Panc1 (cell line): Measurements from ENCODE around the gene LIMK2. TPM values are rescaled to one million over a fixed set of nuclear protein-coding genes. Genes with fewer than 3 reads are reported as not detected.

Source experiments
- ATAC-seq: fragments of 200-7000 bp; cut with Tn5 transposase; 2 replicates; pipeline ENCODE4 v1.9.1; 2020; ENCODE audit warnings: mild to moderate bottlenecking, moderate library complexity
- BruUV-seq: library from RNA; stranded (reverse); fragments of 400-500 nt; replicated peaks from 2 replicates; lab custom pipeline; 2021; lab: Mats Ljungman, UMichigan
- CTCF ChIA-PET: fragments of 300-600 bp; sonication (Branson Sonifier 250); formaldehyde crosslinking; loops from one replicate; lab custom pipeline; 2022; ENCODE audit warnings: antibody characterized with exemption; lab: Charles Lee
- POLR2A ChIA-PET: fragments of 300-600 bp; sonication (Branson Sonifier 250); formaldehyde crosslinking; loops from one replicate; lab custom pipeline; 2022; ENCODE audit warnings: antibody characterized with exemption; lab: Charles Lee
- DNase-seq: peaks from one replicate; pipeline ENCODE4 v3.0.0-alpha.2; 2010; ENCODE audit warnings: low read depth, low spot score
- H3K27ac ChIP-seq: 2 replicates; pipeline ENCODE4 v1.5.1; 2011; ENCODE audit warnings: mild to moderate bottlenecking, low read length, inconsistent platforms
- H3K27me3 ChIP-seq: fragments of 200-500 bp; sonication (Bioruptor generic); 2 replicates; pipeline ENCODE4 v1.6.0; 2014; ENCODE audit warnings: low read length, inconsistent platforms; ENCODE audit not compliant: control insufficient read depth, insufficient read depth
- H3K36me3 ChIP-seq: fragments of 200-500 bp; sonication (Bioruptor generic); 2 replicates; pipeline ENCODE4 v1.5.1; 2014; ENCODE audit warnings: inconsistent platforms, mild to moderate bottlenecking, low read length, moderate library complexity; ENCODE audit not compliant: control insufficient read depth, insufficient read depth
- H3K4me1 ChIP-seq: 2 replicates; pipeline ENCODE4 v1.5.1; 2011; ENCODE audit warnings: inconsistent platforms, mild to moderate bottlenecking, low read length, moderate library complexity; ENCODE audit not compliant: control insufficient read depth, insufficient read depth
- H3K4me3 ChIP-seq, 2 experiments: 2 replicates each; pipeline ENCODE4 v1.5.1; 2011 to 2012; ENCODE audit warnings: low read depth in 2 of 2, low read length in 2 of 2, mild to moderate bottlenecking in 2 of 2, inconsistent platforms in 1 of 2, moderate library complexity in 1 of 2
- H3K9me3 ChIP-seq: fragments of 200-500 bp; sonication (Bioruptor generic); 2 replicates; pipeline ENCODE4 v1.5.1; 2014; ENCODE audit warnings: low read depth, mild to moderate bottlenecking, inconsistent platforms, low read length, moderate library complexity; ENCODE audit not compliant: control insufficient read depth, insufficient read depth
- POLR2AphosphoS5 ChIP-seq: IDR thresholded peaks from 2 replicates; pipeline ENCODE4 v1.6.1; 2012; ENCODE audit warnings: mild to moderate bottlenecking, low read depth, low read length, moderate library complexity
- SIN3A ChIP-seq: IDR thresholded peaks from 2 replicates; pipeline ENCODE4 v1.6.1; 2012; ENCODE audit warnings: low read depth, mild to moderate bottlenecking, low read length, moderate library complexity, borderline replicate concordance; ENCODE audit not compliant: insufficient read depth
- TCF7L2 ChIP-seq: IDR thresholded peaks from 2 replicates; pipeline ENCODE4 v1.6.1; 2011; ENCODE audit warnings: mild to moderate bottlenecking, low read depth, low read length, inconsistent platforms
- in situ Hi-C: cut with HindIII; loops from 2 replicates; pipeline ENCODE4 v1.10.0; 2016; ENCODE audit warnings: low sequenced_read_pairs, low pct_unique_long_range_greater_than_20kb
- intact Hi-C: fragments of 100-400 bp; cut with micrococcal nuclease; formaldehyde crosslinking; loops from one replicate; pipeline ENCODE4 v1.10.0; 2022; ENCODE audit not compliant: unreplicated experiment
- total RNA-seq: library from RNA; stranded (reverse); gene quantifications from one replicate; pipeline ENCODE4 v1.2.1, GENCODE V29; 2021; ENCODE audit not compliant: unreplicated experiment
- TF ChIP-seq, protein P1 (sequence below): fragments of 450-650 bp; IDR thresholded peaks from 2 replicates; pipeline ENCODE4 v1.5.1; 2017; ENCODE audit warnings: mild to moderate bottlenecking
- TF ChIP-seq, protein P2 (sequence below), 2 experiments: IDR thresholded peaks; 2 replicates each; pipeline ENCODE4 v1.6.1; 2011 to 2012; ENCODE audit warnings: low read depth in 2 of 2, control low read depth in 1 of 2, low read length in 1 of 2, mild to moderate bottlenecking in 1 of 2, moderate library complexity in 1 of 2; ENCODE audit not compliant: insufficient read depth in 1 of 2

LIMK2 gene
- total RNA-seq, 1 experiment from 2014 or later, result 12.6 TPM

DNA sequence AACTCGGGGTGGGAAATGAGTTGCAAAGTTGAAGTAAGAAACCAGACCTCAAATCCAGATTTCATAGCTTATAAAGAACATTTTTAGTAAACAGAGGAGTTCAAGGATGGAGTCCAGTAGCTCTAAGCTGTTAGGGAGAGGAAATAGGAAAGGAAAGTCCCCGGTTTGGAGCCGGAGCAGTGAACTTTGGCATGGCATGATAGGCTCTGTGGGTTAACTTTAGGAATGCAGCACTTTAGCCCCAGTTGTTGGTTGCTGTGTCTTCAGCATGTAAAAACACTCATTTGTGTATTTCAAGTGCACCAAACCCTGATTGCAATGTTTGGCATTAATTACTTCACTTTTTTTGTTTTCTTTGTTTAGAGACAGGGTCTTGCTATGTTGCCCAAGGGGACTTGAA, 88.8 kb downstream of the LIMK2 start:
- H3K27ac ChIP-seq, result no peak overlapping the region
- H3K4me3 ChIP-seq, result no peak overlapping the region
- H3K9me3 ChIP-seq, result no peaks in the 10 kb centered on the region
- H3K4me1 ChIP-seq, result no peaks in the 10 kb centered on the region
- DNase-seq (no peak), ATAC-seq (no peak)
- POLR2A ChIA-PET, result no interaction called here
- no peaks in the 10 kb centered on the region; the same call in 1 of the 2 replicates for H3K27me3 ChIP-seq
- intact Hi-C loops (no loop called here), in situ Hi-C loops (no loop called here)
- CTCF ChIA-PET, result no interaction called here
- H3K36me3 ChIP-seq, result no peaks in the 10 kb centered on the region
- no TSS peak for BruUV-seq
- TF ChIP-seq, protein P1, sequence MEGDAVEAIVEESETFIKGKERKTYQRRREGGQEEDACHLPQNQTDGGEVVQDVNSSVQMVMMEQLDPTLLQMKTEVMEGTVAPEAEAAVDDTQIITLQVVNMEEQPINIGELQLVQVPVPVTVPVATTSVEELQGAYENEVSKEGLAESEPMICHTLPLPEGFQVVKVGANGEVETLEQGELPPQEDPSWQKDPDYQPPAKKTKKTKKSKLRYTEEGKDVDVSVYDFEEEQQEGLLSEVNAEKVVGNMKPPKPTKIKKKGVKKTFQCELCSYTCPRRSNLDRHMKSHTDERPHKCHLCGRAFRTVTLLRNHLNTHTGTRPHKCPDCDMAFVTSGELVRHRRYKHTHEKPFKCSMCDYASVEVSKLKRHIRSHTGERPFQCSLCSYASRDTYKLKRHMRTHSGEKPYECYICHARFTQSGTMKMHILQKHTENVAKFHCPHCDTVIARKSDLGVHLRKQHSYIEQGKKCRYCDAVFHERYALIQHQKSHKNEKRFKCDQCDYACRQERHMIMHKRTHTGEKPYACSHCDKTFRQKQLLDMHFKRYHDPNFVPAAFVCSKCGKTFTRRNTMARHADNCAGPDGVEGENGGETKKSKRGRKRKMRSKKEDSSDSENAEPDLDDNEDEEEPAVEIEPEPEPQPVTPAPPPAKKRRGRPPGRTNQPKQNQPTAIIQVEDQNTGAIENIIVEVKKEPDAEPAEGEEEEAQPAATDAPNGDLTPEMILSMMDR, result no peak
- no peak for TF ChIP-seq SIN3A
- TF ChIP-seq TCF7L2, result no peak
- TF ChIP-seq POLR2AphosphoS5, result no peak
- TF ChIP-seq, protein P2, sequence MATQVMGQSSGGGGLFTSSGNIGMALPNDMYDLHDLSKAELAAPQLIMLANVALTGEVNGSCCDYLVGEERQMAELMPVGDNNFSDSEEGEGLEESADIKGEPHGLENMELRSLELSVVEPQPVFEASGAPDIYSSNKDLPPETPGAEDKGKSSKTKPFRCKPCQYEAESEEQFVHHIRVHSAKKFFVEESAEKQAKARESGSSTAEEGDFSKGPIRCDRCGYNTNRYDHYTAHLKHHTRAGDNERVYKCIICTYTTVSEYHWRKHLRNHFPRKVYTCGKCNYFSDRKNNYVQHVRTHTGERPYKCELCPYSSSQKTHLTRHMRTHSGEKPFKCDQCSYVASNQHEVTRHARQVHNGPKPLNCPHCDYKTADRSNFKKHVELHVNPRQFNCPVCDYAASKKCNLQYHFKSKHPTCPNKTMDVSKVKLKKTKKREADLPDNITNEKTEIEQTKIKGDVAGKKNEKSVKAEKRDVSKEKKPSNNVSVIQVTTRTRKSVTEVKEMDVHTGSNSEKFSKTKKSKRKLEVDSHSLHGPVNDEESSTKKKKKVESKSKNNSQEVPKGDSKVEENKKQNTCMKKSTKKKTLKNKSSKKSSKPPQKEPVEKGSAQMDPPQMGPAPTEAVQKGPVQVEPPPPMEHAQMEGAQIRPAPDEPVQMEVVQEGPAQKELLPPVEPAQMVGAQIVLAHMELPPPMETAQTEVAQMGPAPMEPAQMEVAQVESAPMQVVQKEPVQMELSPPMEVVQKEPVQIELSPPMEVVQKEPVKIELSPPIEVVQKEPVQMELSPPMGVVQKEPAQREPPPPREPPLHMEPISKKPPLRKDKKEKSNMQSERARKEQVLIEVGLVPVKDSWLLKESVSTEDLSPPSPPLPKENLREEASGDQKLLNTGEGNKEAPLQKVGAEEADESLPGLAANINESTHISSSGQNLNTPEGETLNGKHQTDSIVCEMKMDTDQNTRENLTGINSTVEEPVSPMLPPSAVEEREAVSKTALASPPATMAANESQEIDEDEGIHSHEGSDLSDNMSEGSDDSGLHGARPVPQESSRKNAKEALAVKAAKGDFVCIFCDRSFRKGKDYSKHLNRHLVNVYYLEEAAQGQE (IDR thresholded peaks at IDR 0.05; ENCODE audit: insufficient read depth in 1 of 2, low read depth in 2 of 2, low read length in 1 of 2), result no peak

DNA sequence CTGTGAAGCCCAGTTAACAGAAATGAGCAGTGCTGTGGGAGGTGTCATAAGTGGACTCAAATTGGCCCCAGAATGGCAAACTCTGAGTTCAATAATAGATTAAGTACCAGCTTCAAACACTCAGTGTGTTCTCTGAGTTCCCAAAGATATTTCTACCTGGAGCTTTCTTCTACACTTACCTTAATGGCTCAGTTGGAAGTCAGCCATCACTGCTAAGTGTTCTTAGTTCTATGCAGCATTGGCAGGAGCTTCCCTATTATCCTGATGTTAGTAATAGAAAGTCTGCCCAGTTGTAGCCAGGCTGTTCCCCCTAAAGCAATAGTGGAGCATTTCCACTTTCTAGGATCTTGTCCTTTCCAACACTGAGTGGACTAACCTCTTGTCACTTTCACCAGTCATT, 89.9 kb downstream of the LIMK2 start:
- no peaks in the 10 kb centered on the region for H3K36me3 ChIP-seq
- CTCF ChIA-PET, result no interaction called here
- H3K4me3 ChIP-seq, result no peak overlapping the region
- no TSS peak for BruUV-seq
- POLR2A ChIA-PET, result no interaction called here
- H3K9me3 ChIP-seq, result no peaks in the 10 kb centered on the region
- TF ChIP-seq TCF7L2 (no peak), POLR2AphosphoS5 (no peak)
- TF ChIP-seq, protein P2 (IDR thresholded peaks at IDR 0.05; ENCODE audit: insufficient read depth in 1 of 2, low read depth in 2 of 2, low read length in 1 of 2), result no peak
- in situ Hi-C loops (no loop called here), intact Hi-C loops (no loop called here)
- H3K27me3 ChIP-seq, result no peaks in the 10 kb centered on the region; the same call in 1 of the 2 replicates
- H3K4me1 ChIP-seq, result no peaks in the 10 kb centered on the region
- no peak for DNase-seq
- H3K27ac ChIP-seq, result no peak overlapping the region
- ATAC-seq, result no peak
